Activated CD4-positive, alpha-beta T cell treated with anti-CD3 and anti-CD28 coated beads, Interleukin-2, amount 10 ng/mL, durations not matched to agents 24 days and 14 days (primary cell): ENCODE data around the gene DROSHA. TPM values are rescaled to one million over a fixed set of nuclear protein-coding genes. Genes with fewer than 3 reads are reported as not detected.
"Not testable (repeated sequence)": the region's sequence is repeated elsewhere in the genome, so short reads cannot be mapped to it uniquely, and the experiment has no call there.

Experiments used
- DNase-seq: peaks from one replicate; pipeline ENCODE4 v3.0.0; 2022
- H3K27ac Mint-ChIP-seq: one replicate; pipeline ENCODE4 v1.8.0; 2022; ENCODE audit warnings: mild to moderate bottlenecking, mixed read lengths
- H3K27me3 Mint-ChIP-seq: one replicate; pipeline ENCODE4 v1.8.0; 2022; ENCODE audit warnings: mixed read lengths
- H3K36me3 Mint-ChIP-seq: one replicate; pipeline ENCODE4 v1.8.0; 2022; ENCODE audit warnings: low read depth, mild to moderate bottlenecking, mixed read lengths
- H3K4me1 Mint-ChIP-seq: one replicate; pipeline ENCODE4 v1.8.0; 2021; ENCODE audit warnings: mixed read lengths
- H3K4me3 Mint-ChIP-seq: one replicate; pipeline ENCODE4 v1.8.0; 2022; ENCODE audit warnings: mild to moderate bottlenecking, moderate library complexity, mixed read lengths
- H3K9me3 Mint-ChIP-seq: one replicate; pipeline ENCODE4 v1.8.0; 2021; ENCODE audit warnings: mixed read lengths
- intact Hi-C: fragments of 100-400 bp; cut with micrococcal nuclease; formaldehyde crosslinking; loops from one replicate; pipeline ENCODE4 v1.15.1; 2023
- total RNA-seq: library from RNA; stranded (reverse); gene quantifications from 2 replicates; pipeline ENCODE4 v1.2.3, GENCODE V29; 2022

Gene DROSHA
- total RNA-seq, 1 donor from 2014 or later, result 88.7 TPM

- intact Hi-C loops, result no loop called here
- no peak for DNase-seq
- Mint-ChIP-seq H3K4me1 (peaks cover 7% of the 10 kb centered on the region), H3K36me3 (peaks cover 25% of the 10 kb centered on the region), H3K9me3 (no peaks in the 10 kb centered on the region), H3K27ac (no peak overlapping the region), H3K27me3 (no peaks in the 10 kb centered on the region), H3K4me3 (no peak overlapping the region)
These were observed 116.6 kb downstream of the DROSHA start for GRCh38 chr5:31415009-31415923.

- H3K27me3 Mint-ChIP-seq, result no peaks in the 10 kb centered on the region
- H3K4me1 Mint-ChIP-seq, result peaks cover 7% of the 10 kb centered on the region
- no peaks in the 10 kb centered on the region for H3K9me3 Mint-ChIP-seq
- no peak for DNase-seq
- intact Hi-C loops, result no loop called here
- peaks cover 29% of the 10 kb centered on the region for H3K36me3 Mint-ChIP-seq
- H3K27ac Mint-ChIP-seq, result peak overlapping the region; percentile 22
- H3K4me3 Mint-ChIP-seq, result no peak overlapping the region
These were observed 118.7 kb downstream of the DROSHA start for GRCh38 chr5:31413030-31413812.

GRCh38 chr5:31412324-31412723, 119.6 kb downstream of the DROSHA start:
- Mint-ChIP-seq H3K4me3 (no peak overlapping the region), H3K27me3 (no peaks in the 10 kb centered on the region), H3K4me1 (peaks cover 7% of the 10 kb centered on the region), H3K9me3 (no peaks in the 10 kb centered on the region), H3K36me3 (peaks cover 29% of the 10 kb centered on the region), H3K27ac (no peak overlapping the region)
- no peak for DNase-seq
- intact Hi-C loops, result no loop called here

GRCh38 chr5:31410089-31410488, 121.8 kb downstream of the DROSHA start:
- H3K27ac Mint-ChIP-seq, result no peak overlapping the region

GRCh38 chr5:31408814-31409213, 123.1 kb downstream of the DROSHA start:
- H3K4me1 Mint-ChIP-seq, result peaks cover 4% of the 10 kb centered on the region
- DNase-seq, result no peak
- no peaks in the 10 kb centered on the region for H3K27me3 Mint-ChIP-seq
- peaks cover 37% of the 10 kb centered on the region for H3K36me3 Mint-ChIP-seq
- no peak overlapping the region for H3K4me3 Mint-ChIP-seq
- no peak overlapping the region for H3K27ac Mint-ChIP-seq
- intact Hi-C loops, result no loop called here
- H3K9me3 Mint-ChIP-seq, result no peaks in the 10 kb centered on the region

More at GRCh38 chr5:31410089-31410488, 121.8 kb downstream of the DROSHA start:
- intact Hi-C loops, result no loop called here
- H3K4me1 Mint-ChIP-seq, result peaks cover 7% of the 10 kb centered on the region
- no peaks in the 10 kb centered on the region for H3K27me3 Mint-ChIP-seq
- peaks cover 34% of the 10 kb centered on the region for H3K36me3 Mint-ChIP-seq
- no peaks in the 10 kb centered on the region for H3K9me3 Mint-ChIP-seq
- DNase-seq, result no peak
- H3K4me3 Mint-ChIP-seq, result no peak overlapping the region

- Mint-ChIP-seq H3K4me3 (no peak overlapping the region), H3K27me3 (no peaks in the 10 kb centered on the region), H3K27ac (no peak overlapping the region), H3K4me1 (peaks cover 2% of the 10 kb centered on the region), H3K36me3 (peaks cover 34% of the 10 kb centered on the region), H3K9me3 (no peaks in the 10 kb centered on the region)
- no peak for DNase-seq
- intact Hi-C loops, result no loop called here
These were observed 123.8 kb downstream of the DROSHA start for GRCh38 chr5:31407921-31408693.

- Mint-ChIP-seq H3K4me1 (no peaks in the 10 kb centered on the region), H3K27ac (no peak overlapping the region), H3K9me3 (no peaks in the 10 kb centered on the region), H3K36me3 (peaks cover 29% of the 10 kb centered on the region), H3K4me3 (no peak overlapping the region), H3K27me3 (no peaks in the 10 kb centered on the region)
- intact Hi-C loops, result no loop called here
- DNase-seq, result no peak
These were observed 127.6 kb downstream of the DROSHA start for GRCh38 chr5:31404325-31404724.

- intact Hi-C loops, result no loop called here
- Mint-ChIP-seq H3K27ac (no peak overlapping the region), H3K4me1 (no peaks in the 10 kb centered on the region), H3K9me3 (no peaks in the 10 kb centered on the region), H3K27me3 (no peaks in the 10 kb centered on the region), H3K4me3 (no peak overlapping the region), H3K36me3 (peaks cover 22% of the 10 kb centered on the region)
- no peak for DNase-seq
These were observed 130.2 kb downstream of the DROSHA start for GRCh38 chr5:31401691-31402090.

GRCh38 chr5:31397926-31398557, 133.9 kb downstream of the DROSHA start:
- Mint-ChIP-seq H3K9me3 (no peaks in the 10 kb centered on the region), H3K36me3 (peaks cover 14% of the 10 kb centered on the region), H3K27me3 (no peaks in the 10 kb centered on the region), H3K4me1 (no peaks in the 10 kb centered on the region), H3K27ac (no peak overlapping the region), H3K4me3 (no peak overlapping the region)
- intact Hi-C loops, result no loop called here
- DNase-seq, result no peak

GRCh38 chr5:31396611-31397295, 135.1 kb downstream of the DROSHA start:
- no peaks in the 10 kb centered on the region for H3K27me3 Mint-ChIP-seq
- intact Hi-C loops, result no loop called here
- H3K4me1 Mint-ChIP-seq, result no peaks in the 10 kb centered on the region
- DNase-seq, result no peak
- H3K4me3 Mint-ChIP-seq, result no peak overlapping the region
- no peak overlapping the region for H3K27ac Mint-ChIP-seq
- no peaks in the 10 kb centered on the region for H3K9me3 Mint-ChIP-seq
- H3K36me3 Mint-ChIP-seq, result peaks cover 11% of the 10 kb centered on the region

- H3K27me3 Mint-ChIP-seq, DNase-seq, H3K9me3 Mint-ChIP-seq, H3K36me3 Mint-ChIP-seq, H3K4me1 Mint-ChIP-seq, H3K27ac Mint-ChIP-seq, intact Hi-C loops, H3K4me3 Mint-ChIP-seq: not testable (repeated sequence)
These were observed 136.3 kb downstream of the DROSHA start for GRCh38 chr5:31395450-31396045.

- Mint-ChIP-seq H3K9me3 (no peaks in the 10 kb centered on the region), H3K27ac (no peak overlapping the region), H3K27me3 (no peaks in the 10 kb centered on the region), H3K4me1 (no peaks in the 10 kb centered on the region), H3K36me3 (no peaks in the 10 kb centered on the region), H3K4me3 (no peak overlapping the region)
- intact Hi-C loops, result no loop called here
- no peak for DNase-seq
These were observed 138.8 kb downstream of the DROSHA start for GRCh38 chr5:31393126-31393525.

GRCh38 chr5:31392061-31392460, 139.8 kb downstream of the DROSHA start:
- Mint-ChIP-seq H3K36me3 (no peaks in the 10 kb centered on the region), H3K9me3 (no peaks in the 10 kb centered on the region), H3K4me3 (no peak overlapping the region), H3K4me1 (no peaks in the 10 kb centered on the region), H3K27me3 (no peaks in the 10 kb centered on the region), H3K27ac (no peak overlapping the region)
- DNase-seq, result no peak
- intact Hi-C loops, result no loop called here
